ENCODE data around the gene CCNI2.

Gene CCNI2

GRCh38 chr5:132746954-132747615, at the start of gene CCNI2:
CCNI2 (plus strand) TSS chr5:132747426; CDS start chr5:132747496, 70 bp downstream.
- in situ Hi-C loops (cut with MboI; ENCODE audit: low sequenced_read_pairs): no loop called here

- in situ Hi-C loops (cut with MboI; ENCODE audit: low sequenced_read_pairs): no loop called here
Observed at GRCh38 chr5:132704875-132705274, 42.4 kb upstream of the CCNI2 start.

GRCh38 chr5:132708645-132709044, 38.6 kb upstream of the CCNI2 start:
- in situ Hi-C loops (cut with MboI; ENCODE audit: low sequenced_read_pairs): no loop called here

- in situ Hi-C loops (cut with MboI; ENCODE audit: low sequenced_read_pairs): no loop called here
Observed at GRCh38 chr5:132714456-132715307, 32.5 kb upstream of the CCNI2 start.

- in situ Hi-C loops (cut with MboI; ENCODE audit: low sequenced_read_pairs): no loop called here
Observed at GRCh38 chr5:132718544-132719312, 28.5 kb upstream of the CCNI2 start.

GRCh38 chr5:132725745-132726144, 21.5 kb upstream of the CCNI2 start:
- in situ Hi-C loops (cut with MboI; ENCODE audit: low sequenced_read_pairs): no loop called here

GRCh38 chr5:132729896-132730295, 17.3 kb upstream of the CCNI2 start:
- in situ Hi-C loops (cut with MboI; ENCODE audit: low sequenced_read_pairs): no loop called here

- in situ Hi-C loops (cut with MboI; ENCODE audit: low sequenced_read_pairs): no loop called here
Observed at GRCh38 chr5:132733499-132734148, 13.6 kb upstream of the CCNI2 start.

GRCh38 chr5:132734687-132735086, 12.5 kb upstream of the CCNI2 start:
- in situ Hi-C loops (cut with MboI; ENCODE audit: low sequenced_read_pairs): no loop called here

- in situ Hi-C loops (cut with MboI; ENCODE audit: low sequenced_read_pairs): no loop called here
Observed at GRCh38 chr5:132736853-132737833, 10.1 kb upstream of the CCNI2 start, which contains the start of gene KIF3A. KIF3A (minus strand) TSS chr5:132737546; CDS start chr5:132737419, 127 bp downstream.

GRCh38 chr5:132737982-132738681, 9.1 kb upstream of the CCNI2 start:
- in situ Hi-C loops (cut with MboI; ENCODE audit: low sequenced_read_pairs): no loop called here

GRCh38 chr5:132739232-132739631, 8.0 kb upstream of the CCNI2 start:
- in situ Hi-C loops (cut with MboI; ENCODE audit: low sequenced_read_pairs): no loop called here

- in situ Hi-C loops (cut with MboI; ENCODE audit: low sequenced_read_pairs): no loop called here
Observed at GRCh38 chr5:132742158-132742557, 5.1 kb upstream of the CCNI2 start.

- in situ Hi-C loops (cut with MboI; ENCODE audit: low sequenced_read_pairs): no loop called here
Observed at GRCh38 chr5:132742626-132743025, 4.6 kb upstream of the CCNI2 start.

GRCh38 chr5:132744659-132745058, 2.6 kb upstream of the CCNI2 start:
- in situ Hi-C loops (cut with MboI; ENCODE audit: low sequenced_read_pairs): no loop called here

GRCh38 chr5:132746592-132746953, 653 bp upstream of the CCNI2 start:
- in situ Hi-C loops (cut with MboI; ENCODE audit: low sequenced_read_pairs): no loop called here

- in situ Hi-C loops (cut with MboI; ENCODE audit: low sequenced_read_pairs): no loop called here
Observed at GRCh38 chr5:132747616-132748440, 602 bp downstream of the CCNI2 start.

GRCh38 chr5:132748522-132749000, 1.3 kb downstream of the CCNI2 start:
- in situ Hi-C loops (cut with MboI; ENCODE audit: low sequenced_read_pairs): no loop called here
